Measurements from ENCODE around the gene COMMD2.

The COMMD2 gene

GRCh38 chr3:149706905-149707304 is 45.4 kb downstream of the COMMD2 start:
- H3K9me3 Mint-ChIP-seq, result no peaks in the 10 kb centered on the region
- no peak overlapping the region for H3K4me3 Mint-ChIP-seq
- DNase-seq (no peak), ATAC-seq (replicated peaks) (no peak)
- H3K27me3 Mint-ChIP-seq, result no peaks in the 10 kb centered on the region
- no peak overlapping the region for H3K27ac Mint-ChIP-seq
- peaks cover 4 to 9% of the 10 kb centered on the region in 2 donors for H3K4me1 Mint-ChIP-seq (ENCODE audit: low read depth in 2 of 2)
- no peaks in the 10 kb centered on the region for H3K36me3 Mint-ChIP-seq (ENCODE audit: insufficient read depth)

GRCh38 chr3:149705416-149705815 is 46.9 kb downstream of the COMMD2 start:
- Mint-ChIP-seq H3K4me1 (ENCODE audit: low read depth in 2 of 2) (peaks cover 7 to 17% of the 10 kb centered on the region in 2 donors), H3K4me3 (no peak overlapping the region), H3K9me3 (no peaks in the 10 kb centered on the region), H3K27me3 (no peaks in the 10 kb centered on the region), H3K36me3 (ENCODE audit: insufficient read depth) (no peaks in the 10 kb centered on the region), H3K27ac (no peak overlapping the region)
- DNase-seq (no peak), ATAC-seq (replicated peaks) (no peak)

- DNase-seq (no peak), ATAC-seq (replicated peaks) (no peak)
- Mint-ChIP-seq H3K27me3 (no peaks in the 10 kb centered on the region), H3K9me3 (peaks cover 5 to 8% of the 10 kb centered on the region in 2 donors), H3K4me3 (no peak overlapping the region), H3K27ac (no peak overlapping the region), H3K4me1 (ENCODE audit: low read depth in 2 of 2) (peaks cover 7 to 17% of the 10 kb centered on the region in 2 donors), H3K36me3 (ENCODE audit: insufficient read depth) (no peaks in the 10 kb centered on the region)
These were observed 48.8 kb downstream of the COMMD2 start for GRCh38 chr3:149703466-149703865.

GRCh38 chr3:149702691-149703441 is 49.4 kb downstream of the COMMD2 start:
- Mint-ChIP-seq H3K9me3 (peaks cover 7 to 8% of the 10 kb centered on the region in 2 donors), H3K36me3 (ENCODE audit: insufficient read depth) (no peaks in the 10 kb centered on the region), H3K27me3 (no peaks in the 10 kb centered on the region), H3K4me3 (no peak overlapping the region), H3K4me1 (ENCODE audit: low read depth in 2 of 2) (peaks cover 7 to 17% of the 10 kb centered on the region in 2 donors), H3K27ac (peak overlapping the region in 1 of 2 donors; percentile 21)
- ATAC-seq (replicated peaks) (no peak), DNase-seq (no peak)

- peak overlapping the region; percentile 71 to 88 for H3K27ac Mint-ChIP-seq
- H3K4me1 Mint-ChIP-seq (ENCODE audit: low read depth in 2 of 2), result peaks cover 7 to 17% of the 10 kb centered on the region in 2 donors
- DNase-seq (no peak), ATAC-seq (replicated peaks) (peak; percentile 54)
- peaks cover 7 to 8% of the 10 kb centered on the region in 2 donors for H3K9me3 Mint-ChIP-seq
- no peaks in the 10 kb centered on the region for H3K27me3 Mint-ChIP-seq
- H3K4me3 Mint-ChIP-seq, result peak overlapping the region; percentile 61 to 64
- no peaks in the 10 kb centered on the region for H3K36me3 Mint-ChIP-seq (ENCODE audit: insufficient read depth)
These were observed 50.3 kb downstream of the COMMD2 start for GRCh38 chr3:149701977-149702350.

- ATAC-seq (replicated peaks) (peak; percentile 84), DNase-seq (no peak)
- peak overlapping the region; percentile 71 to 88 for H3K27ac Mint-ChIP-seq
- no peaks in the 10 kb centered on the region for H3K27me3 Mint-ChIP-seq
- peaks cover 7 to 8% of the 10 kb centered on the region in 2 donors for H3K9me3 Mint-ChIP-seq
- H3K4me1 Mint-ChIP-seq (ENCODE audit: low read depth in 2 of 2), result peaks cover 7 to 17% of the 10 kb centered on the region in 2 donors
- H3K4me3 Mint-ChIP-seq, result peak overlapping the region; percentile 61 to 64
- H3K36me3 Mint-ChIP-seq (ENCODE audit: insufficient read depth), result no peaks in the 10 kb centered on the region
These were observed 50.9 kb downstream of the COMMD2 start for GRCh38 chr3:149701206-149701976.

Measured in effector memory CD8-positive, alpha-beta T cell (primary cell).